Stimulated activated CD4-positive, alpha-beta T cell treated with anti-CD3 and anti-CD28 coated beads, Interleukin-4, amount 100 ng/mL, for 24 hours (primary cell): Measurements from ENCODE around the gene HTRA3.

Experiments used
- DNase-seq: peaks from one replicate; pipeline ENCODE4 v3.0.0-alpha.2; 2020

Gene HTRA3

DNA sequence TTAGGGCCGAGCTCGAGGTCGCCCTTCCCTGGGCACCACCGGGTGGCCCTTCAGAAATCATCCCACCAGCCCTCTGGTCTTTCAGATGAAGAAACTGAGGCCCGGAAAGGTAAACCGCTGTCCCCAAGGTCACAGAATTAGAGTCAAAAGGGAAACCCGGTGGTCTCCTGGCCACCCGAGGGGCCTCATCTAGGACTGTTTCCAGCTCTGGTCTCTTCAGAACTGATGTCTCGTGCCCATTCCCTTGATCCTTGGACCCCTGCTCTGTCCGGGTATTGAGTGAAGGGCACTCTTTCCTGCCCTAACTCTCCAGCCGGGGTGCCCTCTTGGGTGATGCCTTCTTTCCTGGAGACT lies 841 bp downstream of the HTRA3 start:
- no peak for DNase-seq

DNA sequence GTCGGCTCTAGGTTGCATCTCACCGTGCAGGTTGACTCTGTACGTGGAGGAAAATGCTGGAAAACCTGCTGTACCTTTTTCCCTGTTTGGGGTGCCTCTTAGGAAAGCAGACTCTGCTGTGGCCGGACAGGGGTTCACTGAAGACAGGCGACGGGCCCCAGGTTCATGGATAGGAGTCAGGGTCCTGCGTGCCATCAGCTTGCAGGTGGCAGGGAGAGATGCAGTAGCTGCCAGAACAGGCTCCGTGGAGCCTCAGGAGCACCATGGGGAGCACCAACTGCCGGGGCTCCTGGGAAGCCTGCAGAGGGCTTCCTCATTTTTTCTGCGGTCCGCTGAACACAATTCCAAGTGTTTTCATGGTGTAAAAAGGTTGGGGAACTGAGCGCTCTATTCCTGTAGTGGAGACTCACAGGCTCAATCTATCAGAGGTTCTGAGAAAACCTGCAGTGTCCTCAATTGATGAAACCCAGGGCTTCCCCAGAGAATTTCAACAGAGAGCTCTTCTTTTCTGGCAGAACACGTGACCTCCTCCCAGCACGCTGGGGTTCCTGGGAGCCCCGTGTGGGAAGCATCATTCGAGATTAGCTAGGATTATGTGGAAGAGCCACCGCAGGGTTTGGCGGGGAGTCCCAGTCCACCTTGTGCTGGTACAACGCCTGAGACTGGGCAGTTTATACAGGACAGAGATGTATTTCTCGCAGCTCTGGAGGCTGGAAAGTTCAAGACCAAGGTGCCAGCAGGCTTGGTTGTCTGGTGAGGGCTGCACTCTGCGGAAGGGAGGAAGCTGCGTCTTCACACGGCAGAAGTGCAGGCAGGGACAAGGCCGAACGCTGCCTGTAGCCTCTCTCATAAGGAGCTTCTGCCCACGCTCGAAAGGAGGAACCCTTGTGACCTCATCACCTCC lies 1.6 kb downstream of the HTRA3 start:
- no peak for DNase-seq

DNA sequence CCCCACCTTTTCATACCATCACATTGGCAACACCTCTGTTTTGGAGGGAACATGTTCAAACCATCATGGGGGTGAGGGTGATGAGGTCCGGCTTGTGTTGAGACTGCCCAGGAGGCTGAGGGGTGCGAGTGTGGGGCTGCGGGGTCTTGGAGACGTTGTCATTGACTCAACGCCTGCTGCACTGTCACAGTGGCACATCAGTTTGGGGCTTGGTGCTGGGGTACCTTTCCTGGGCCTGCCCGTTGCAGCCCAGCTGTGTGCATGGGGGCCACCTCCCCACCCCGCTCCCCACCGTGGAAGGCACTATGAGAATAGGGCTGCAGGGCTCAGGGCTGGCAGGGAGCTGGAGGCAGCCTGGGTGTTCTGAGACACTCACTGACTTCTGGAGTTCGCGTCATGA lies 2.3 kb downstream of the HTRA3 start:
- no peak for DNase-seq

DNA sequence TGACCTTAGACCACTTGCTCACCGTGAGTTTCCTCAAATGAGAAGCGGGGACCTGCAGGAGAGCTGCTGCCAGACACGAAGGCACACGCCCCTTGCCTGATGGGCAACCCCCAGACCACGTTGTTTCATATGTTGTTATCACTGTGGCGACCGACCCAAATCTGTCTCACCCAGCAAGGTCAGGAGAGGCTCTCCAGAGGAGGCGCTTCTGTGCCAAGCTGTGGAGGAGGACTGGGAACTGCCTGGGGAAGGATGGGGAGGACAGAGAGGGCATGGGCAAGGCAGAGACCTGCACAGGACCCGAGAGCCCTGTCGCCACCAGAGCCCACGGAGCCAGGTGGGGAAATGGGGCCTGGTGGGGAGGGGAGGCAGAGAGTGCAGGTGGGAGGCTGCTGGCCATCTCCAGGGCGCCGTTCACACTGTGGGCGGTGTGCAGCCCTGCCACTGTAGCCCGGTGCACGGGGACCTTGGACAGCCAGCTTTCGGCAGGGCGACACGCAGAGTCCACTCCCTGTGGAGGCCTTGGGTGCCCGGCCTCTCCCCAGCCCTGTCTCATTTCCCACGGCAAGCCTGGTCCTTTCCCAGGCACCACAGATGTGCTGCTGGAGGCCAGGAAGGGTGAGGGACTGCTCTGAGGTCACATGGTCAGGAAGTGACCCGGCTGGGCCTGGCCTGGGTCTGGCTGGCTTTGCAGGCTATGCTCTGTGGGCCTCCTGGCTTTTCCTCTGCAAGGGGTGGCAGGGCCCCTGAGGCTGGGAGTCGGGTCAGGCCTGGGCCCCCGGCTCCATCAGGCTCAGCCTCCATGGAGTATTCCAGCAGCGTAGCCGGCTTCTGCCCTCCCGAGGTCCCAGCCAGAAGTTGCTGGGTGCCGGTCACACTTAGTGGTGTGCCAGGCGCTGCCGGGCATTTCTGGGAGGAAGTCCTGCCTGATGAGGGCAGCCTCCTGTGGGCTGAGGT lies 3.2 kb downstream of the HTRA3 start:
- no peak for DNase-seq

DNA sequence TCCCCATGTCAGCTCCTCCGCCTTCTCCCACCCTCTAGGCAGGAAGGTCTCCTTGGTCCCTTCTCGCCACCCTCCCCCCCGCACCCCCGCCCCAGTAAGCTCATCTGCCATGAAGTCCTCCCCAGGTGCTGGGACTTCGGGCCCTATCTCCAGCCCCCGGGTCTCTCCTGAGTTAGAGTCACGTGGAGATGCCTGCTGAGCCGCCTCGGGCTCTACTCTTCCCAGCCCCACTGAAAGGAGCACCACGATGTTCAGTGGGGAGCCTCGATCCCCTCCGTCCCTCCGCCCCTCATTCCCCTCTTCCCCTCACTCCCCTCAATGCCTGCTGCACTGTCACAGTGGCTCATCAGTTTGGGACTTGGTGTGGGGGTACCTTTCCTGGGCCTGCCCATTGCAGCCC lies 3.9 kb downstream of the HTRA3 start:
- DNase-seq, result no peak

DNA sequence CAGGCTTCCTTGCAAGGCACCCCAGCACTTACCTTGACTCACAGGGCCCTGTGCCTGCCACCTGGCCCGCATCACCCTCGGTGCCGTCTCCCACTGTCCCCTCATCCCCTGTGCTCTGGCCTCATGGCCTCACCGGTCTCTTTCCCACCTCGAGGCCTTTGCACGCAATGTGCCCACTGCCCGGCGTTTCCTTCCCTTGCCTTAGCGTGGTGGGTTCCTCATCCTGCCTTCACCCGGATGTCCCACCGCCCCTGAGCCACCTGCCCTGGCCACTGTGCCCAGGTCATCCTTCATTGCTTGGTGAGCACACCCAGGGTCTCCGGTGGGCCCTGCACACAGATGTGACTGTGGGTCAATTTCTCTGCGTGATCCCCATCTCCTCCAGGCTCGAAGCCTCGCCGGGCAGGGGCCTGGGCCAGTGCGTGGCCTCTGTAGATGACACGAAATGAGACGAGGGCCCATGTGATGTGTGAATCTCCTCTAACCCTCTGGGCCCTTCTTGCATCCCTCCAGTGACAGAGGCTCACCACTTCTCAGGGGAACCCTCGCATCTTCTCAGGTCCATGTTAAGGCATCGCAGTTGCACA lies 4.6 kb downstream of the HTRA3 start:
- no peak for DNase-seq

DNA sequence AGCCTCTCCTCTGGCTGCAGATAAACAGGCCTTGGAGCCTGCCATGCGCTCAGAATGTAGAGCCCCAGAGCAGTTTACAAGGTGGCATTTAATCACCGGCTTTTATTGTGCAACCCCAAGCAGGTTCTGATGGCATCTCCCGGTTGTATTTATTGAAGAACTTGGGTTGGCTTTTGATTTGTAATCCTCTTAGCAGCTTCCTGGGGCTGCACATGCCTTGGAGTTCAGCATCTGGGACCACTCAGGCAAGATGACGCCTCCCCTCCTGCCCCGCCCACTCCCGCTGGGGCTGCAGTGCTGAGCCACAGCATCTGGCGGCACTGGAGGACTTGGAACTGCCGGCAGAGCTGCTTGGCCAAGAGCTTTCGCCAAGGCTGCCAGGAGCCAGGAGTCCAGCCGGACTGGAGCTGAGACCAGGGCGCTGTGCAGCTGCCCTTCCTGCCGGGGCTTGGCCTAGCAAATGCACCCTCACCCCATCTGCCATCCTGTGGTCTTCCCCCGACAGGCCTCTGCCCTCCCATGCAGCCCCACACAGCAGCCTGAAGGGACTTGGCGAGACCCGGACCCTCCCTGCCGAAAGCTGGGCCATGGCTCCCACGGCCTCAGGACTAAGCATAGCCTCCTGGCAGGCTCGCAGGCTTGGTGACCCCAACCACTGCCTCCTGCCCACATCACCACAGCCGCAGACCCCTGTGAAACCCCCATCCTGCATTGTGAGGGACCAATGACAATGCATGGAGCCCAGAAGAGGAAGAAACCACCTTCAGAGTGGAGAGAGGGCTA lies 5.4 kb downstream of the HTRA3 start:
- no peak for DNase-seq

DNA sequence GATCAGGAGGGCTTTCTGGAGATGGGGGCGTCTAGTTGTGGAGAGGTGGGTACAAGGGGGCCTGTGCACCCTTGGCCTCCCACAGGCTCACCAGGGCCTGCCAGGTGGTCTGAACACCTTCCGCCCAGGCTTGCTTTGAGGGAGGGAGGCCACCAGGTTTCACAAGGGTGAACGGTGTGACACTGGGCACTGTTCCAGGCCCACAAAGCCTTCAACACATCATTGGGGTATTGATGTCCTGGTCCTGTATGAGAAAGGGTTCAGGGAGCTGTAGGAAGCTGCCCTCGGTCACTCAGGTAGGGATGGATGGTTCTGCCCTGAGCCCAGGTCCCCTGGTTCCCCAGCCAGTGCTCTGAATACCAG lies 6.0 kb downstream of the HTRA3 start:
- no peak for DNase-seq

DNA sequence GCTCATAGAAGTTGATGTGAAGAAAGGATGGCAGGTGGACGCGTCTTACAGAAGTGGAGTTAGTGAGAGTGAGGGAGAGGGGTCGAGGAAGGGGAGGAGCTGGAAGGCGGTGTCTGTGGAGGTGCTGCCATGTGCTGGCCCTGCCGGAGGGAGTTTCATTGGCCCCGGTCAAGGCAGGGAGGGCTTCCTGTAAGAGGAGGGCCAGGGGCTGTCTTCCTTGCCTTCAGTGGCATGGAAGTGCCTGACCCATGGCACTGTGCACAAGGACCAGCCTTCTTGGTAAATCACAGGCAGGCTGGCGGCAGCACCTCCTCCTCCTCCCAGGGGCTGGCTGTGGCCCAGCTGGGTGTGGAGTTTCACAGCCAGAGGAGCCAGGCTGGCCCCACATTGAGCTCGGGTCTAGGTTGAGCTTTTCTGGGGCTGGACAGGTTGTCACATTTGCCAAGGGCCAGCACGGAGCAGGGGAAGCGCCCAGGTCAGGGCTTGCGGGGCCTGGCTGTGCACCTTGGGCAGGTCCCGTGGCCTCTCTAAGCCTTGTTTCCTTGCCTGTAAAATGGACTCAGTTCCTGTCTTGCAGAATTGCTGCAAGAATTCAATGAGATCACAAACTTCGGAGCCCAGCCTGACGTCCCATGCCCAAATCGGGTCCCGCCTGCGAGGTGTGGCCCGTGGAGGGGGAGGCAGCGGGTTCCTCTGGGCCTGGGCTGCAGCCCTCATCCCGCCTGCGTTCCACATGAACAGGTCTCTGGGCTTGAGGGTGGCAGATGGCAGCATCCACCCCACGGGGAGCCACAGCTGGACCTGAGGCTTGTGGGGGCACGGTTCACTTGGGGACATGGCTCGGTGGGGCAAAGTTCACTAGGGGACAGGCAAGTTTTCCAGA lies 7.0 kb downstream of the HTRA3 start:
- no peak for DNase-seq

DNA sequence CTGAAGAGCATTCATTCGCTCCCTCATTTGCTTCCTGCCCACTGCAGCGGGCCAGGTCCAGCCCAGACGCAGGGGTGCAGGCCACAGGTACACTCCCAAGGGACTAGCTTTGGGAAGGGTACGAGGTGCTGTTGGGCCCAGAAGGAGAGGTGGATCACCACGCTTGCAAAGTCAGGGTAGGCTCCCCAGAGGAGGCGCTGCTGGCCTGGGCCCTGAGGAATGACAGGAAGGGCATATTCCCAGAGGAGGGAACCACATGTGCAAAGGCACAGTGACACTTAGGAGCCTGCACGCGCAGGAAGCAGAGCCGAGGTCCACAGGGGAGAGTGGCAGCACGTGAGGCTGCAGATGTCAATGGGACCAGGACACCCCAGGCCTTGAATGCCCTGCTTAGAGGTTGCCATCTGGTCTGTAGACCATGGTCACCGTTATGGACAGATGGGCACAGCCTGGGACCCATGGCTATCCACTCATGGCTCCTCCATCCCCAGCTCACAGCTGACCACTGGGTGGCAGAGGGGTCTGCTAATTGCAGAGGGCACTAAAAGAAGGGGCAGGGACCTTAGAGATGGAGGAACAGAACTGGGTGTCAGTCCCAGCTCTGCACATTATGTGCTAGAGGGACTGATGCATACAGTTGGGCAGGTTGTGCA lies 7.9 kb downstream of the HTRA3 start:
- no peak for DNase-seq

DNA sequence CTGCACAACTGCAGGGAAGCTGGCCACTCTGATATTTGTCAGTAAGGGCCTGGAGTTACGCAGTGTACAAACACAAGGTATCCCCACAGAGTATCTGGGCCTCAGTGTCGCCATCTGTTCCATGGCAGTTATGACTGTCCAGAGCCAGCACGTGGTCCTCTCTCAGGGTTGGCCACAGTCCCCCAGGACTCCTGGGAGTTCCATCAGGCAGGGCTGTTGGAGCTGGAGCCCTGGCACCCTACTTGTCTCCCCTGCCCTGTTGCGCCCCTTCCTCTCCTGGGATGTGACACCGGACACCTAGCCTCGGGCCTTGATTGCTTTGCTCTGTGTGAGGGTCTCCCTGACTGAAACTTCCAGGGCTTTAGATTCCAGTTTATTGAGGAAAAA lies 8.4 kb downstream of the HTRA3 start:
- DNase-seq, result no peak

DNA sequence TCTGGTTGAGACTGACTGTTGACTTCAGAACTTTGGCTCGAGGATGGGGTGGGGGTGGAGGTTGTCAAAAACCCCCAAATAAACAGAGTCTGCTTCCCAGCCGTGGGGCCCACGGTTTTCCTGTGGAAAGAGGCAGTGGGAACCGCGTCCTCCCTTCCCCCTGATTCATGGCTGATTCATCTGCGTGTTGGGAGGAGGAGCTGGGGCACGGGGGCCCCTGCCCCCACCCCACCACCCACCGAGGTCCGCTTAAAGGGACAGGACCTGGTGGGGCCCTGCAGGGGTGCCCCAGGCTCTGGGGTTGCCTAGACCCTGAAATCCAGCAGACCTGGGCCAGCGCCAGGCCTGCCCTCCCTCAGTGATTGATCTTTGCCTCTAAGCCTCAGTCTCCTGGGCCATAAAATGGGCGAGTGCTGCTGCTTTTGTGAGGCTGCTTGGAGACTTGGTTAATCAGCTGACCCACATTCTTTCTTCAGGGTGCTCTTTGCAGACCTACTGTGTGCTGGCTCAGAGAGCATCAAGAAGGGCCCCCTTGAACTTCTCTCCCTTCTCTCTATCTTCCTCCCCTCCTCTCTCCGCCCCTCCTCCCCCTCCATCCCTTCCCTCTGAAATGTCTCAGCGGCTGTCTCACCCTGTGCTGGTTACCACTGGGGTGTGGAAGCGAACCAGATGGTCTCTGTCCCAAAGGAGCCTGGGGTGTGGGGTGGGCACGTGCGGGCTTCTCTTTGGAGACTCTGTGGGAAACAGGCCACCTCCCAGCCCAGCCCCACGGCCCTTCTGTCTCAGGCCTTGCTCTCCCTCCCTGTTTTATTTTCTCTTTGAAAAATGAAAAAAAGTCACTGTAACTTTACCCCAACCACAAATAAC lies 9.1 kb downstream of the HTRA3 start:
- no peak for DNase-seq

DNA sequence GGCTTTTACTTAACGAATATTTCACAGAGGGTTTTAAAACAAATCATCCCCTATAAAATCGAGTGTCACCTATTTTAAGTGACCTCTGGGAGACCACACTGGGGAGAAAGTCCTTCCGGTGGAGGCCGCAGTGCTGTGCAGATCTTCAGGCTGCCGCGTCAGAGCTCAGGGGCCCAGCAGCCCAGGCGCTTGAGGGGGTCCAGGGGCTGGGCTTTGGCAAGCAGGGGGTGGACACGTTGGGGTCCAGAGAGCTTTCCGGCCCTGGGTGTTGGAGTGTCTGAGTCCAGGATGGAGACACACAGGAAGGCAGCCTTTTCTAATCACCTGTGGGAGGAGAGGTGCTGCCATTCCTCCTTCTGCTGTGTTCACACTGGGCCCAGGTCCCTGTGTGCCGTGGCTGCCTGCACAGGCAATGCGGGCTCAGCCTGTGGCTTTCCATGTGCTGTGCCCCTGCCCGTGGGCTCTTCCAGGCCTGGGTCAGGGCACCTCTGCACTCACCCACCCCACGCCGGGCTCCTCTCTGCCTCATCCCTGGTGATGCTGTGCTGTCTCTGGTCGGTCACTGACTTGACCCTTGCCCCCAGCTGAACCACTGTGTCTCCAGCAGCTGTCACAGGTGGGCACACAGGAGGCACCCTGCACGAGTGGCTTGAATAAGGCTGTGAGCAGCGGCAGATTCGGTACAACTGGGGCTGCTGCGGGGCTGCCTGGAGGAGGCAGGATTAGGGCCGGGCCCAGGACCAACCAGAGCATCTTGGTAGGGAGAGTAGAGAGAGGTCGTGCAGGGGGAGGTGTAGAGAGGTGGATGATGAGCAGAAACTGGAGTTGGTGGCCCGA lies 10.0 kb downstream of the HTRA3 start:
- DNase-seq, result no peak

DNA sequence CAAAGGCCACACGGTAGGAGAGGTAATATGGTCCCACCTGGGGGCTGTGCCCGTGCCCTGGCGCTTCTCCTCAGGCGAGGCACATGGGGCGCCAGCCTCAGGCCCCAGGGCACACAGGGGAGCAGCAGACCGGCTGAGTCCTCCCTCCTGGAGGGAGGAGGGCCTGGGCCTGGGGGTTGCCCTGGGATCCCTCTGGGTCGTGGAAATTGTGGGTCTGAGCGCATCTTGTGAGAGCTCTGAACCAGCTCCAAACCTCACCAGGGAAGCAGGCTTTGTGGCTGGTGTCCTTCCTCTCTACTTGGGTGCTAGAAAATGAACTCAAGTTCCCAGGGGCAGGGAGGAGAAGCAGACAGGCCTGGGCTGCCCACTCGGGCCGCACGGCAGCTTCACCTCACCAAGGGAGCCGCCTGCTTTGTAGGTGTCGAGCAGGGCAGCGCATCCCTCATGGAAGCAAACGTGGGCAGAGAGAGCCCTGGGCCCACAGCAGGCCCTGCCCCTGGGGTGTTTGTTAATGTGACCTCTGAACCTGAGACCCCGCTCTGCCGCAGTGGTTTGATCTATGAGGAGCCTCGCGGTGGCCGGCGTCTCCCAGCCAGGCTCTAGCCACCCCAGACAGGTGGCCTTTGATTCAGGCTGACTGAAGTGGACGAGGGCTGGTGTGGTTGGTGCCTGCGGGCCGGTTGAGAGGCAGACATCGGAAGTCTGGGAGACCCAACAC lies 10.8 kb downstream of the HTRA3 start:
- no peak for DNase-seq

DNA sequence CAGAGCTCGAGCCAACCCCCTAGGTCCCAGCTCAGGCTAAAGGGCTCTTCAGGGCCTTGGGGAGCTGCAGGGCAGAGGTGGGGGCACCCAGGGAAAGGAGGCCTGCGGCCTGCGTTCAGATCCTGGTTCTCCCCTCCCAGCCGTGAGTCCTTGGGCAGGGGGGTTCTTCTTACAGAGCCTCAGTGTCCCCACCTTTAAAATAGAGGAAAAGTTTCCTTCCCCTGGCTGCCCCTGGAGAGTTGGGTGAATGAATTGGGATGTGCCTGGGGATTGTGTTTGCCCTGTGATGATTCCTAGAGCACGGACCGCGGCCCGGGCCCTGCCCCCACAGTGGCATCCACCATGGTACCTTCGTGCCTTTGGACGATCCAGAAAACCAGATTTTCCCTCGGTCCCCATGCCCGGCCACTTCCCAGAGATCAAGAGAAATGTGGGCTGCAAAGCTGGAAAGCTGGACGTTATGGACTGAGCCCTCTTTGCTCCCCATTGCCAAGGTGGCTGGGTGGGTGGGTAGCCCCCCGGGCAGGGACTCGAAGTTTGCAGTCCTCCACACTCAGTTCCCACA lies 11.4 kb downstream of the HTRA3 start:
- no peak for DNase-seq

DNA sequence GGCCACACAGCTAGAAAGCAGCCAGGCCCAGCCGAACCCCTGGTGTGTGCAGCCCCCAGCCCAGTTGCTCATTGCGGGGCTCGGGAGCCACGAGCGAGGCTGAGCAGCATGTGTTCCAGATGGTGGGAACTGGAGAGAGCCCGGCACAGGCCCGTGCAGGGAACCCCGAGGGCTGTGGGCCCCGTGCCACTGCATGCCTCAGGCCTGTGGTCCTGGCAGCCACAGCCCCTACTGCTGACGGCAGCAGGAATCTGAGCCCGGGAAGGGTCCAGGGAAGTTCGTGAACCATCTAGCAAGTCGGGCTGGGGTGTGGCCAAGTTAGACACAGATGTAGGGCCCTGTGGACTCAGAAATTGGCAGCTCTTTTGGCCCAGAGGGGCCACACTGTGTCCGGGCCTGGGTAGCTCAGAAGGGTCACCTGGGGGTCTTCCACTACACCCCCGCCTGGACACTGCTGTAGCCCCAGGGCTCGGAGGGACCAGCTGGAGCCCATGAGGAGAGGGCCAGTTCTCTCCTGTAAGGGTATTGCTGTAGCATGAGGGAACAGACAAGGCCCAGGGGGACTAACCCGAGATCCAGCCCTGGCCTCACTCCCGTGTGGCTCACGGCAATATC lies 12.1 kb downstream of the HTRA3 start:
- no peak for DNase-seq

DNA sequence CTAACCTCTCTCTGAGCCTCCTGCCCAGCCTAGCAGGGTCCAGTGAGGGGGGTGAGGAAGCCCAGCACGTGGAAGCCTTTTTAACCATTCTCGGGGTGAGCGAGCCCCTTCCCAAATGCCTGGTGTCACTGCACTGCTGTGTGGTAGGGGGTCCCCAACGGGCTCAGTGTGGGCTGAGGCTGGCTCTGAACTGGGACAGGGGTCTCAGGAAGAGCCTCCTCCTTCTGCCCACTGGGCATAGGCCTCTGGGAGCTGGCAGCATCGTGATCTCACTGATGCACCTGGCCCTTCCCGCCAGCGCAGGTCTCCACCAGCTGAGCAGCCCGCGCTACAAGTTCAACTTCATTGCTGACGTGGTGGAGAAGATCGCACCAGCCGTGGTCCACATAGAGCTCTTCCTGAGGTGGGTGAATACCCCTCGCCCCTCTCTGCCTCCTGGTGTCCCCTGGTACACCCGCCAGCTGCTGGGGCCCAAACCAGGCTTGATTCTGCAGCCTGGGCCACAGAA lies 12.6 kb downstream of the HTRA3 start:
- DNase-seq, result no peak

DNA sequence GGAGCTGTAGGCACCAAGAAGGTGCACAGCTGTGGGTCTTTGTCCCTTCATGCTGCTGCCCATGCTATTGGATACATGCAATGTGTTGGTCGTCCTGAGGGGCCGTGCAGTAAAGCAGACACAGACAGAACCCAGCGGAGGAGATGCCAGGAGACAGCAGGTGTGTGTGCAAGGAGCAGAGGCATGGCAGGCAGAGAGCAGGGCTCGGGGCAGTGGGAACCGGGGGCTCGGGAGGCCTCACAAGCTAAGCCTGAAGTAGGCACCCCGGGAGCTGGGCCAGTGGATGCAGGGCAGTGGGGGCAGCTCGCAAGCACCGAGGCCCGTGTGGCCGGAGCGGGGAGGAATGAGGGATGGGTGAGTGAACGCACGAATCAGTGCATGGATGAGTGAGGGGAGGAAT lies 13.2 kb downstream of the HTRA3 start:
- no peak for DNase-seq
